Ascending aorta (tissue), 2 donors: ENCODE results near the gene CNTNAP2. TPM values are rescaled to one million over a fixed set of nuclear protein-coding genes. Genes with fewer than 3 reads are reported as not detected.

ENCODE experiments used
- DNase-seq, 2 donors: peaks; one replicate each; pipeline ENCODE4 v3.0.0-alpha.2; 2019; ENCODE audit warnings: low spot score in 2 of 2
- H3K27ac ChIP-seq, 2 donors: fragments of 200-600 bp; sonication (generic); one replicate each; pipeline ENCODE4 v1.5.1; 2016 to 2017; ENCODE audit warnings: mild to moderate bottlenecking in 1 of 2
- H3K27me3 ChIP-seq: fragments of 200-600 bp; sonication (generic); one replicate; pipeline ENCODE4 v1.5.1; 2017
- H3K36me3 ChIP-seq, 2 donors: fragments of 200-600 bp; sonication (generic); one replicate each; pipeline ENCODE4 v1.5.1; 2016
- H3K4me1 ChIP-seq, 2 donors: fragments of 200-600 bp; sonication (generic); one replicate each; pipeline ENCODE4 v1.5.1; 2016 to 2017; ENCODE audit warnings: mild to moderate bottlenecking in 1 of 2
- H3K4me3 ChIP-seq, 2 donors: fragments of 200-600 bp; sonication (generic); one replicate each; pipeline ENCODE4 v1.5.1; 2016 to 2017; ENCODE audit warnings: mild to moderate bottlenecking in 1 of 2
- H3K9me3 ChIP-seq, 2 donors: fragments of 200-600 bp; sonication (generic); one replicate each; pipeline ENCODE4 v1.5.1; 2016
- intact Hi-C: fragments of 100-400 bp; cut with DNase I; formaldehyde crosslinking; loops from one replicate; pipeline ENCODE4 v1.15.1; 2023
- total RNA-seq: library from RNA; depleted of rRNA; stranded (reverse); fragments of >200 nt; gene quantifications from one replicate; pipeline ENCODE4 v1.1.0, GENCODE V29; 2016
- TF ChIP-seq, protein P1 (sequence below), 3 experiments: fragments of 200-600 bp in 2 of 3; fragments of 450-650 bp in 1 of 3; sonication (generic) in 2 of 3; IDR thresholded peaks; one replicate each; pipeline ENCODE4 v1.5.1; 2016 to 2019; ENCODE audit warnings: antibody characterized with exemption in 3 of 3, mild to moderate bottlenecking in 1 of 3, moderate library complexity in 1 of 3

The CNTNAP2 gene
- total RNA-seq, 1 donor from 2014 or later = not detected

DNA sequence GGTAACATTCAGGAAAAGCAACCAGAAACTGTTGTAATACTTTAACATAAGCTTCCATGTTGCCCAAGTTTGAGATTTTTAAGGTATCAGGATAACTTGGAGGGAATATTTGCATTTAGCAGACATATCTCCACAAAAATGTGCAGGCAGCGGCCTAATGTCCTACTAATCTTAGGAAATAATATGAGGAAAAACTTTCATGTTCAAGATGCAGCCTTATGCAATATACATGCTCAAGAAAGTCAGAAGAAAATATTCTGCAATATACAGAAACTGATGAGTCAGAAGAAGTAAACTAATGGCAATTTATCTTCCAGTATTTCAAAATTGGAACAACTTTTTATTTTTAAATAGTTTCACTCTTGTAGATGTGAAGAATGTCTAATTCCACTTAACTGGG is 2010.8 kb downstream of the CNTNAP2 start:
- Histone ChIP-seq H3K4me1 (no peaks in the 10 kb centered on the region), H3K9me3 (no peaks in the 10 kb centered on the region), H3K27ac (no peak overlapping the region), H3K27me3 (no peaks in the 10 kb centered on the region), H3K4me3 (no peak overlapping the region), H3K36me3 (no peaks in the 10 kb centered on the region)
- no peak for DNase-seq
- TF ChIP-seq, protein P1, sequence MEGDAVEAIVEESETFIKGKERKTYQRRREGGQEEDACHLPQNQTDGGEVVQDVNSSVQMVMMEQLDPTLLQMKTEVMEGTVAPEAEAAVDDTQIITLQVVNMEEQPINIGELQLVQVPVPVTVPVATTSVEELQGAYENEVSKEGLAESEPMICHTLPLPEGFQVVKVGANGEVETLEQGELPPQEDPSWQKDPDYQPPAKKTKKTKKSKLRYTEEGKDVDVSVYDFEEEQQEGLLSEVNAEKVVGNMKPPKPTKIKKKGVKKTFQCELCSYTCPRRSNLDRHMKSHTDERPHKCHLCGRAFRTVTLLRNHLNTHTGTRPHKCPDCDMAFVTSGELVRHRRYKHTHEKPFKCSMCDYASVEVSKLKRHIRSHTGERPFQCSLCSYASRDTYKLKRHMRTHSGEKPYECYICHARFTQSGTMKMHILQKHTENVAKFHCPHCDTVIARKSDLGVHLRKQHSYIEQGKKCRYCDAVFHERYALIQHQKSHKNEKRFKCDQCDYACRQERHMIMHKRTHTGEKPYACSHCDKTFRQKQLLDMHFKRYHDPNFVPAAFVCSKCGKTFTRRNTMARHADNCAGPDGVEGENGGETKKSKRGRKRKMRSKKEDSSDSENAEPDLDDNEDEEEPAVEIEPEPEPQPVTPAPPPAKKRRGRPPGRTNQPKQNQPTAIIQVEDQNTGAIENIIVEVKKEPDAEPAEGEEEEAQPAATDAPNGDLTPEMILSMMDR (IDR thresholded peaks at IDR 0.05) = no peak
- intact Hi-C loops = no loop called here

DNA sequence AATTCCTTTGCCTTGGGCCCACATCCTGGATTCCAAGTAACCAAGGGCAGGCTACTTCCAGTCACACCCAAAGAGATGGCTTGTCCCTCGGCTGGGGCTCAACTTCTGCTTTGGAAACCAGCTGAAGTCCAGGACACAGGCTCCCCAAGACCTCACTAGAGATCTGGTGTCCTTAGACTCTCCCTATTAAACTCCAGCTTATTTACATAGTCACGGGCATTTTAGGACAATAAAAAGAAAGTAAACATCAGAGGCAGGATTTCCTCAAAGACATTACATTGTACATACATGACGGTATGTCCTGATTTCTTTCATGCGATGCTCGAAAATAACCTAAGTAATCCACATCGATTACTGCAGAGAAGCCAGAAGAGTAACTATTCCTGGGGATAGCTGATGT is 2012.4 kb downstream of the CNTNAP2 start:
- no peak overlapping the region for H3K27ac ChIP-seq
- TF ChIP-seq, protein P1 (IDR thresholded peaks at IDR 0.05) = no peak
- no peak overlapping the region for H3K4me3 ChIP-seq
- no peaks in the 10 kb centered on the region for H3K9me3 ChIP-seq
- H3K36me3 ChIP-seq = no peaks in the 10 kb centered on the region
- intact Hi-C loops = no loop called here
- no peak for DNase-seq
- no peaks in the 10 kb centered on the region for H3K4me1 ChIP-seq
- H3K27me3 ChIP-seq = no peaks in the 10 kb centered on the region

DNA sequence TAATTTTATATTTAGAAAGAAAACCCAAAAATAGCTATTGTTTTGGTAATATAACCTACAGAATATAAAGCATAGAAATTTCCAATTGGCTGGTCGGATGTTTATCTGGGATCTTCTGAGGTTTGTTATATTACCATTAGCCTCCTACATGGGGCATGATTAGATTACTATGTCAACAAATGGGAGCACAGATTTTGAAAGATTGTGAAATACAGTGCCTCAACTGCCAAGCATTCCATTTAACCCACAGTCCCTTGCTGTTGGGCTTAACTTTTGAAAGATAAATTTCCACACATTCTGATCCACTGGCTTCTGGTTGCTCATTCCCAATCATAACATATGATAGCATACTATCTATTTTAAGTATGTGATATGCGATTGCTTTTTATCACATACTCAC is 2018.5 kb downstream of the CNTNAP2 start:
- Histone ChIP-seq H3K27me3 (no peaks in the 10 kb centered on the region), H3K9me3 (no peaks in the 10 kb centered on the region), H3K4me1 (no peaks in the 10 kb centered on the region), H3K36me3 (no peaks in the 10 kb centered on the region), H3K27ac (no peak overlapping the region), H3K4me3 (no peak overlapping the region)
- TF ChIP-seq, protein P1 (IDR thresholded peaks at IDR 0.05) = no peak
- intact Hi-C loops = no loop called here
- no peak for DNase-seq

DNA sequence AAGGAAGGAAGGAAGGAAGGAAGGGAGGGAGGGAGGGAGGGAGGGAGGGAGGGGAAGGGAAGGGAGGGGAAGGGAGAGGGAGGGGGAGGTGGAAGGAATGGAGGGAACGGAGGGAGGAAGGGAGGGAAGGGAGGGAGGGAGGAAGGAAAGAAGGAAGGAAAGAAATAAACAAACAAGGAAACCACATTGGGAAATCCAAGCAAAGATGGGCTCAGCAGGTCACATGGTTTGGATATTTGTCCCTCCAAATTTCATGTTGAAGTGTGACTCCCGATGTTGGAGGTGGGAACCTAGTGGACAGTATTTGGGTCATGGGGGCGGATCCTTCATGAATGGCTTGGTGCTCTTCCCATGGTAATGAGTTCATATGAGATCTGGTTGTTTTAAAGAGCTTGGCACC is 2019.4 kb downstream of the CNTNAP2 start:
- H3K36me3 ChIP-seq = no peaks in the 10 kb centered on the region
- no peaks in the 10 kb centered on the region for H3K4me1 ChIP-seq
- DNase-seq = no peak
- TF ChIP-seq, protein P1 (IDR thresholded peaks at IDR 0.05) = no peak
- intact Hi-C loops = no loop called here
- no peak overlapping the region for H3K27ac ChIP-seq
- no peak overlapping the region for H3K4me3 ChIP-seq
- no peaks in the 10 kb centered on the region for H3K9me3 ChIP-seq
- no peaks in the 10 kb centered on the region for H3K27me3 ChIP-seq

DNA sequence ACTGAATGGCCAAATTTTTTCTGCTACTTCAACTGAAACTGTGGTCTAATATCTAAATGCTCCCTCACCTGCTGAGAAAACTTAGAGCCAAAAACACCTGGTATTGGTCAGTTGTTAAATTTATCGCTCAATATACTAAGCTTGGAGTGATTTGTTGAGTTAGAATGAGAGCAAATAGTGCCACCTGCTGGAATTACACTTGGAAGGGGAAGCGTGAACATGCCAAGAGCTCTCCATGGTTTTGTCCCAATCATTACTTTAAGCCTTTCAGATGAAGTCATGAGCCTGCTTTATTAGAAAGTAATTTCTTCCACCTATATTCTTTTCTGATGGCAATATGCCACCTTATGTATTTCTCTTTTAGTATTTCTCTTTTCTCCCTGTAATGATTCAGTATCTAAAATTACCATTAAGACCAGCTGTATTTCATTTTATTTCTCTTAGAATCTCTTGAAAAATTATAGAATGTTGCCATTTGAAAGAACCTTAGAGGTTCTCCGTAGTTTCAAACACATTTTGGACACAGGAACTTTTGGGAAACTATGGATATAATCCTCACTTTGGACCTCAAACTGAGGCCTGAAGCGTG is 2026.2 kb downstream of the CNTNAP2 start:
- Histone ChIP-seq H3K36me3 (no peaks in the 10 kb centered on the region), H3K27me3 (no peaks in the 10 kb centered on the region), H3K9me3 (no peaks in the 10 kb centered on the region), H3K27ac (no peak overlapping the region), H3K4me1 (no peaks in the 10 kb centered on the region), H3K4me3 (no peak overlapping the region)
- intact Hi-C loops = no loop called here
- TF ChIP-seq, protein P1 (IDR thresholded peaks at IDR 0.05) = peak in 1 of 3 experiments; percentile 36
- DNase-seq = no peak

DNA sequence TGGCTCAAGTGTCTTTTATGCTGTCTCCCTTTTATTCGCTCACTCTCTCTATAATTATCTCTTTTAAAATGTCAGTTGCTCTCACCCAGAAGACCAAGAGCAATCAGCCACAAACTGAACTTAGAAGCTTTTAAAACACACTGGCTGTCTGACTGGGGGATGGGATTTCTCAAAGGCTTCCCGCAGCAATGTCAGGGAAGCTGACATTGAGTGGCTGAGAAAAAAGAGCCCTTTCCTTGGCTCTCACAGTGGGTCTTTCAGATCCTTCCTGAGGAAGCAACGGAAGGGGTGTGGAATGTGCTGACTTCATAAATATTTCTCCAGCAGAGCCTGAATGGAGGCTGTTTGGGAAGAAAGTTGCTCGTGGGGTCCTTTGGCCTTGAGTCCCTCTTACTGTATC is 2028.2 kb downstream of the CNTNAP2 start:
- intact Hi-C loops = no loop called here

More for the DNA sequence above, 2028.2 kb downstream of the CNTNAP2 start:
- no peaks in the 10 kb centered on the region for H3K27me3 ChIP-seq
- no peak overlapping the region for H3K27ac ChIP-seq
- no peak overlapping the region for H3K4me3 ChIP-seq
- DNase-seq = no peak
- TF ChIP-seq, protein P1 (IDR thresholded peaks at IDR 0.05) = no peak
- no peaks in the 10 kb centered on the region for H3K9me3 ChIP-seq
- no peaks in the 10 kb centered on the region for H3K36me3 ChIP-seq
- no peaks in the 10 kb centered on the region for H3K4me1 ChIP-seq
